HG03066 (cell line): Measurements from ENCODE around the gene CHML.

ENCODE experiments used
- ATAC-seq: cut with Tn5 transposase; IDR thresholded peaks from one replicate; pipeline ENCODE4 v1.9.1; 2021; ENCODE audit warnings: low read depth; ENCODE audit not compliant: unreplicated experiment

CHML gene

GRCh38 chr1:241591736-241592135, 48.4 kb downstream of the CHML start:
- no peak for ATAC-seq

GRCh38 chr1:241591317-241591716, 48.9 kb downstream of the CHML start:
- no peak for ATAC-seq

- no peak for ATAC-seq
These were observed 49.5 kb downstream of the CHML start for GRCh38 chr1:241590719-241591118.
